ENCODE results near the gene LCE3A. TPM values are rescaled to one million over a fixed set of nuclear protein-coding genes. Genes with fewer than 3 reads are reported as not detected.
"Not testable (repeated sequence)": the region's sequence is repeated elsewhere in the genome, so short reads cannot be mapped to it uniquely, and the experiment has no call there.

LCE3A gene
- total RNA-seq, 1 donor from 2014 or later, result not detected

- intact Hi-C loops (cut with DNase I), result not testable (repeated sequence)
Observed at GRCh38 chr1:152579526-152579925, 43.4 kb downstream of the LCE3A start.

DNA sequence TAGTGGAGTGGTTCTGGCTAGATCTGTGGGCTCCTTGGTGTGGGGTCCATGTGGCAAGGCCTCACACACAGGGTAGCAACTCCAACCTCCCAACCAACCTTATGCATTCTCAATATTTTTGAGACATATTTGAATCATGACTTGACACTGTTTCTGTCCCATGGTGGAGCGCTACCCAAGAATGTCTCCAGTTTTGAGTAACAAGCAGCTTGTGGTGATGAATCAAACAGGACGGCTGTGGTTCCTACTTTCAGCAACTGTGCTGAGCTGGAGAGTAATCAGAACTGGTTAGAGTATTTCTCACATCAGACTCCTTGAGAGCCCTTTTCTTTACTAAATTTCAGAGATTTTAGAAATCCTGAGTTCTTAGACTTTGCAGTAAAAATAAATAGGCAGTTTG lies 45.7 kb downstream of the LCE3A start:
- no peak for DNase-seq (ENCODE audit: low spot score)
- intact Hi-C loops (cut with DNase I), result no loop called here

More at GRCh38 chr1:152579526-152579925, 43.4 kb downstream of the LCE3A start:
- not testable (repeated sequence) for DNase-seq (ENCODE audit: low spot score)

Other genes with a start within 250 kb of the LCE3A start
- not detected for gene CRNN, start 208.8 kb downstream of the LCE3A start, total RNA-seq
- not detected for gene LCE5A, start 112.3 kb downstream of the LCE3A start, total RNA-seq
- not detected for gene CRCT1, start 108.6 kb downstream of the LCE3A start, total RNA-seq
- not detected for gene LCE3E, start 56.3 kb downstream of the LCE3A start, total RNA-seq
- not detected for gene LCE3D, start 42.6 kb downstream of the LCE3A start, total RNA-seq
- gene LCE3C, start 22.9 kb downstream of the LCE3A start, total RNA-seq, result not detected
- gene LCE3B, start 9.3 kb downstream of the LCE3A start, total RNA-seq, result not detected
- not detected for gene LCE2D, start 40.3 kb upstream of the LCE3A start, total RNA-seq
- not detected for gene LCE2C, start 52.2 kb upstream of the LCE3A start, total RNA-seq
- gene LCE2B, start 63.0 kb upstream of the LCE3A start, total RNA-seq, result not detected
- not detected for gene LCE2A, start 75.2 kb upstream of the LCE3A start, total RNA-seq
- gene LCE4A, start 85.1 kb upstream of the LCE3A start, total RNA-seq, result not detected
- gene KPRP, start 134.9 kb upstream of the LCE3A start, total RNA-seq, result not detected
- gene LCE1F, start 152.0 kb upstream of the LCE3A start, total RNA-seq, result not detected
- gene LCE1E, start 163.2 kb upstream of the LCE3A start, total RNA-seq, result not detected
- not detected for gene LCE1D, start 173.6 kb upstream of the LCE3A start, total RNA-seq
- gene LCE1C, start 183.5 kb upstream of the LCE3A start, total RNA-seq, result not detected
- gene LCE1B, start 188.9 kb upstream of the LCE3A start, total RNA-seq, result not detected
- not detected for gene LCE1A, start 204.4 kb upstream of the LCE3A start, total RNA-seq
- gene LCE6A, start 219.8 kb upstream of the LCE3A start, total RNA-seq, result not detected
- gene LCE7A, start 236.9 kb upstream of the LCE3A start, total RNA-seq, result not detected

Measured in cardiac septum (tissue), 1 donor.